H1 (cell line): ENCODE data around the gene PRODH2. TPM values are rescaled to one million over a fixed set of nuclear protein-coding genes. Genes with fewer than 3 reads are reported as not detected.

Experiments used
- BACH1 ChIP-seq: IDR thresholded peaks from 2 replicates; pipeline ENCODE4 v1.6.1; 2012; ENCODE audit warnings: low read length, improper control_type of control experiment
- CHD7 ChIP-seq: fragments of 300-600 bp; sonication (generic); IDR thresholded peaks from 2 replicates; pipeline ENCODE4 v1.7.1; 2012; ENCODE audit warnings: low read length, moderate library complexity, mild to moderate bottlenecking, inconsistent platforms; ENCODE audit not compliant: insufficient replicate concordance
- E2F6 ChIP-seq: IDR thresholded peaks from 2 replicates; pipeline ENCODE4 v1.6.1; 2012; ENCODE audit warnings: inconsistent platforms
- EZH2 ChIP-seq: fragments of 200-600 bp; sonication (generic); IDR thresholded peaks from 2 replicates; pipeline ENCODE4 v1.7.1; 2012; ENCODE audit warnings: low read depth, mild to moderate bottlenecking, moderate library complexity, low read length, inconsistent platforms; ENCODE audit not compliant: severe bottlenecking
- GTF2F1 ChIP-seq: IDR thresholded peaks from 2 replicates; pipeline ENCODE4 v1.6.1; 2012; ENCODE audit warnings: low read depth, low read length, improper control_type of control experiment, borderline replicate concordance
- PHF8 ChIP-seq: fragments of 200-600 bp; sonication (generic); conservative IDR thresholded peaks from 2 replicates; pipeline ENCODE4 v1.7.1; 2012; ENCODE audit warnings: low read depth, mild to moderate bottlenecking, inconsistent platforms, low read length, moderate library complexity
- RFX5 ChIP-seq: IDR thresholded peaks from 2 replicates; pipeline ENCODE4 v1.6.1; 2011; ENCODE audit warnings: low read depth, low read length, improper control_type of control experiment, borderline replicate concordance
- RNF2 ChIP-seq: fragments of 200-900, 300-1000 bp; sonication (generic); IDR thresholded peaks from 2 replicates; pipeline ENCODE4 v1.7.1; 2016; ENCODE audit warnings: borderline replicate concordance, low read depth, mild to moderate bottlenecking, antibody characterized with exemption, low read length; ENCODE audit not compliant: poor library complexity, severe bottlenecking; ENCODE audit errors: missing control alignments
- SP2 ChIP-seq: IDR thresholded peaks from 2 replicates; pipeline ENCODE4 v1.6.1; 2012; ENCODE audit warnings: mild to moderate bottlenecking, low read length, inconsistent platforms
- TEAD4 ChIP-seq: IDR thresholded peaks from 2 replicates; pipeline ENCODE4 v1.6.1; 2012; ENCODE audit warnings: low read depth, low read length, inconsistent platforms, mixed read lengths
- polyA plus RNA-seq, 7 experiments: library from polyadenylated mRNA; depleted of rRNA in 3 of 7; stranded (reverse) in 5 of 7; unstranded in 2 of 7; fragments of >200 nt in 5 of 7; fragments of 200-250 nt in 2 of 7; gene quantifications; 1 replicate in 5 of 7; 2 replicates in 1 of 7; 4 replicates in 1 of 7; pipeline versions ENCODE4 v1.2.1 to v1.2.3, GENCODE V29; 2011 to 2013; ENCODE audit warnings: missing spikeins in 2 of 7, mixed read lengths in 2 of 7
- total RNA-seq: library from RNA; stranded (reverse); fragmentation: NEBNext Ultra II Directional; extraction: Animal tissue kit (Norgen Biotek cat#: 25700); gene quantifications from 2 replicates; pipeline ENCODE4 v1.2.1, GENCODE V29; 2021

The PRODH2 gene
- total and polyA plus RNA-seq, 2 of the 8 experiments (the other 6 are each of a cell fraction or from before 2014, with no cell fraction given) = not detected

GRCh38 chr19:35841961-35842595, 29.4 kb upstream of the PRODH2 start (continued):
- no peak for TF ChIP-seq CHD7
- TF ChIP-seq EZH2 = no peak
- TF ChIP-seq PHF8 = no peak
- no peak for TF ChIP-seq E2F6
- no peak for TF ChIP-seq BACH1
- no peak for TF ChIP-seq SP2
- no peak for TF ChIP-seq TEAD4
- no peak for TF ChIP-seq GTF2F1
- no peak for TF ChIP-seq RFX5
- TF ChIP-seq RNF2 = no peak
